ENCODE results near the gene GPRC5D.

Gene GPRC5D

DNA sequence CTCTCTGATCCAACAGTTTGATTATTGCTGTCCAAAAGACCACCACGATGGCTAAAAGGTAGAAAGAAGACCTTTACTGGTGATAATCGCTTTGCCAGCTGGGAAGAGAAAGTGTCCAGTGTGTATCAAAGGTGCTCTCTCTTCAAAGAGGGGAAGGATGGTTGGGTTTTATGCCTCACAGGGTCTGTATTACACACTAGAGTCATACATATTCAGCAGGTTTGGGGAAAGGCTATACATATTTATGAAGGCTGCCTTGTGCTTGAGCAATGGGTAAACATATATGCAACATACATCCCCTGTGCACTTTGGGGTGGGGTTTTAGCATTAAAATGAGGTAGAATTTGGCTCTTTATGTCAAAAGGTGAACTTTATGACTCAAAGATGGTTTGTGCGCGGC lies 18.2 kb downstream of the GPRC5D start:
- no peak for DNase-seq

DNA sequence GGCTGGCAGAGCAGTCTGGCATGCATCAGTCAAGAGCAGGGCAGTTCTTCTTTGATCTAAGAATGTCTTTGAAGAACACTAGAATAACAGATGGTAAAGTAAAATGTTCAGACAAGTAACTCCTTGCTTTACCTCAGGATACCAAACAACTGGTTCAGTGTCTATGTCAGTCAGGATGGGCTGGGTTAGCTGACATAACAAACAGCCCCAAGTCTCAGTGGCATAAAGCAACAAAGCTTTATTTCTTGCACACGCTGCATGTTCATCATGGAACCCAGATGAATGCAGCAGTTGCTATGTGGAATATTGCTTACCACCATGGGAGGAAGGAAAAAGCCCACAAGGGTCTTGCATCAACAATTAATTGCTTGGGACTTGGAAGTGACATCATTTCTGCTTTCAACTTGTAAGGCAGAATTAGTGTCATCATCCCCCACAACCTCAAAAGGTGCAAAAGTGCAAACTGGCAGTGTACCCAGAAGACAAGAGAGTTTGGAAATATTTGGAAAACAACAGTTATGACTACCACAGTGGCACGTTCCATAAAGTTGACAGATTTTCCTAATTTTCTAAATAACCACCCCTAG lies 21.2 kb downstream of the GPRC5D start:
- no peak for DNase-seq

- DNase-seq, result no peak
Measured at GRCh38 chr12:12929696-12930095, 22.3 kb downstream of the GPRC5D start.

DNA sequence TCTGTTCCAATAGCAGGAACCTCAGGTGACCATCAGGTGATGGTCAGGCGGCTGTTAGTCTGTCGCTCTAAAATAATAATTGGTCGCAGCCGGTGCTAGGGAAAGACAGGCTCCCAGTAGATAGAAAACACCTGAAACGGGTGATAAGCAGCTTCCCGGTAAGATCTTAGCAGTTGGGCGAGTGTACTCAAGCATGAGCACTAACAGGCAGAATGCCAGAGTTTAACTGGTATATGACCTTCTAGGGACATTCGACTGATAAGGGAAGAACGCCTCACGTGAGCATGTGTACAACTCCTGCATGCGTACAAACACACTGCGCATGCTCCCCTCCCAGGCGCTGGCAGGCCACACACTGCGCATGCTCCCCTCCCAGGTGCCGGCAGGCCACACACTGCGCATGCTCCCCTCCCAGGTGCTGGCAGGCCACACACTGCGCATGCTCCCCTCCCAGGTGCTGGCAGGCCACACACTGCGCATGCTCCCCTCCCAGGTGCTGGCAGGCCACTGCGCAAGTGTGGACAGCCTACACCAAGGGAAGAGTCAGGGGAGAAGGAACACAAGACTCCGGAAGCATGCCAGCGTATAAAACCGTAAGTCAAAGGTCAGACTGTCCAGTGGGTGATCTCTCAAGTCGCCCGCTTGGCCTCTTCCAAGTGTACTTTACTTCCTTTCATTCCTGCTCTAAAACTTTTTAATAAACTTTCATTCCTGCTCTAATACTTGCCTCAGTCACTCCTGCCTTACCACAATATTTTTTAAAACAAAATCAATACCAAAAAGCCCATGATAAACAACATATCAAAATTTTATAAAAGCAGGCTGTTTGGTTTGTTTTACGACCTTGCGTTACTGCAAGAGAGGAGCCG lies 24.5 kb downstream of the GPRC5D start:
- DNase-seq, result peak; percentile 70

DNA sequence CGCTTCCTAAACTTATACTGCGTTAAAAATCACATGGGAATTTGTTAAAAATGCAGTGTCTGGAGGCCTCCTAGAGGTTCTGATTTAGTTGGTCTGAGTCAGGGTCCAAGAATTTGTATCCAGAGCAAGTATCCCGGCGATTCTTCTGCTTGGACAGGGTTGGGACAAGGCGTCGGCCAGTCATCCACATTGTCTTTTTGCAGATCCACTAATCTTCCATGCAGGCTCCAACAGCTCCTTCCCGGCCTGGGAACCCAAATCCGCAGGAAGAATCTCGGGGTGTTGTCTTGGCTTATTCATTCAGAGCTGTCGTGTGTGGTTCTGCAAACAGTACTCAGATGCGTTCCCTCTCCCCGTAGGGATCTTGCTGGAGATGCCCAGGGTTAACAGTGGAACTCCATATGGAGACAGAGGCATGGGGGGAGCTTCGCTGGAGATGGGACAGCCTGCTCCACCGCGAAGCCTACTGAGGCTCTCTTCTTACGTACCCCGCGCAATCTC lies 25.3 kb downstream of the GPRC5D start:
- no peak for DNase-seq

- DNase-seq, result no peak
Measured at GRCh38 chr12:12925388-12925787, 26.6 kb downstream of the GPRC5D start.

GRCh38 chr12:12924169-12924568 lies 27.8 kb downstream of the GPRC5D start:
- DNase-seq, result no peak

DNA sequence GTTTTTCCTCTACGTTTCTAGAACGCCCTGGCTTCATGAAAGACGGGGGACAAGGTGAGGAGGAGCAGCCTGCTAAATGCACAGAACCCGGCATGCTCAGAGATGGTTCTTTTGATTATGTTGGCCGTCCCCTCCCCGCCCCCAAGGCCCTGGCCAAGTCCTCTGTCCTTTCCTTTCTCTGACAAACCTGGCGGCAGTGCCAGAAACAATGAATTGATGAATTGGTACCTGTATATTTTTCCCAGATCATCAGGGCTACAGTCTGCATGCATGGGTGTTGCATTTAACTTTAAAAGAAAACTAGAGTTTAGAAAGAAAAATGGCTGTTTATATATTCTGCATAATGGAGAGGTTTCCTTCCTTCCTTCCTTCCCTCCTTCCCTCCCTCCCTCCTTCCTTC lies 29.0 kb downstream of the GPRC5D start:
- no peak for DNase-seq

GRCh38 chr12:12922191-12922616 lies 29.8 kb downstream of the GPRC5D start:
- DNase-seq, result no peak

DNA sequence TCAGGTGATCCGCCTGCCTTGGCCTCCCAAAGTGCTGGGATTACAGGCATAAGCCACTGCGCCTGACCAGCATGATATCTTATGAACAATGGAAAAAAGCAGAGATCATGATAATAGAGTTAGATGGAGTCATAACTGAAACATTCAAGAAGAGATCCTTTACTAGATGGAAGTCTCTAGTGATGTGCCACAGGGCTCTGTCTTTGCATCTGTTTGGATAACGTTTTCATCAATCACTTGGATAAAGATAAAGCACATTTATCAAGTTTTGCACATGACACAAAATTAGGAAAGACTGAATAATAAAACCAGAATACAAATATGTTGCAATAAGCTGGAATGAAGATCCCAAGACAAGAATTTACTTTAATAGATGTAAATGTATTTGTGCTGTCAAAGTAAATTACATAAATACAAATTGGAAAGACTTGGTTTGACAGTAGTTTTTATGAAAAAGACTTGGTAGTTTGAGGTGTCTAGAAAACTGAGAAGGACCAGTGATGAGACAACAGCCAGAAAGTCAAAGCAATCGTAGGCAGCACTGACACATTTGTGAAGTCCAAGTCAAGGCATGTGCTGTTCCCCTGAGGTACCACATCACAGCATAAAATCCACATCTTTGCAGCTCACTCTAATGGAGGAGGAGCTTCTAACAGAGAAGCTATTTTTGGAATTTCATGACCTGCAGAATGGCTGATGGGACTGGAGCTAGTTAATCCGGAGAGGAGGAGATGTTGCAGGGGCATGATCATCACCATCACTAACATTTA lies 32.1 kb downstream of the GPRC5D start:
- DNase-seq, result no peak

DNA sequence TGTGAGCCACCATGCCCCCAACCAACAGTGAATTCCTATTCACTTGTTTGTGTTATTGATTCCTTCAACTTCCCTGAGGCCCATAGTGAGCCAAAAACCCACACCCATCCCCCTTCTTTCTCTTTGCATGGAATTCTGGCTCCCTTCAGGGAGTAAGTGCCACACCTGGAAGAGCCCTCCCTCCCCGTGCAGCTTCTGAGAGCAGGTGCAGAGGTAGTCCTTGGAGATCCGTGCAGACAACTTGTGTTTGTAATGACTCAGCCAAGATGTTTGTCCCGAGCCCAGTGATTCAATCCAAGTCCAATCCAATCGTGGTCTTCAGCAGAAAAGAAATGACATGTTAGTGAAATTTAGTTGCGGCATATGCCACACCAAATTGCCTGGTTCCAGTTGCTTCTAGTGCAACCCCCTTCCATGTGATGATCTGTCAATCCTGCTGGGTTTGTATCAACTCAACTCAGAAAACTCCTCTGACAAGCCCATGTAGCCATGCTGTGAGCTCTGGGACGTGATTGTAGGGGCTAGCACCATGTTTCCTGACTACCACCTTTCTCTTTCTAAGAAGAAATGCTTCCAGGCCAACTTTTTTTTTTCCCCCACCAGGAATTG lies 33.1 kb downstream of the GPRC5D start:
- DNase-seq, result no peak

- DNase-seq, result no peak
Measured at GRCh38 chr12:12917517-12917916, 34.5 kb downstream of the GPRC5D start.

GRCh38 chr12:12916135-12916944 lies 35.6 kb downstream of the GPRC5D start:
- DNase-seq, result peak; percentile 93

- no peak for DNase-seq
Measured at GRCh38 chr12:12915656-12916055, 36.3 kb downstream of the GPRC5D start.

- DNase-seq, result no peak
Measured at GRCh38 chr12:12912711-12913110, 39.3 kb downstream of the GPRC5D start.

DNA sequence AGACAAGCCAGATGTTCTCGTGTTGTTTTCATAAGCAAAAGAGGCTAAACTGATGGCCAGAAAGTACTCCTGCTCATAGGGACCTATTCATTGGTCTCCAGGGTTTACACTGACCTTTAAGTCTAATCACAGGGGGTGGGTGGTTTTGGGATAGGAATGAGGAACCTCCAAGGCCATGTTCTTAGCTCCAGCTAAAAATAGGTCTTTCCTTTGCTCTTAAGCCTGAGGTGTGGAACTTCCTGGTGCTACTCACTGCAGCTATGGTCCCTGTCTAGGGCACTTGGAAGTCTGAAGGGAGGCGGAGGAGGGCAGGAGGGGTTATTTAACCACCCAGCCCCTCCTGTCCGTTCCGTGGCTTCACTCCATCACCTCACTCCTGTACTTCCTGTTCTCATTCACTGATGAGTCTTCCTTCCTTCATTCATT lies 42.0 kb downstream of the GPRC5D start:
- DNase-seq, result no peak

DNA sequence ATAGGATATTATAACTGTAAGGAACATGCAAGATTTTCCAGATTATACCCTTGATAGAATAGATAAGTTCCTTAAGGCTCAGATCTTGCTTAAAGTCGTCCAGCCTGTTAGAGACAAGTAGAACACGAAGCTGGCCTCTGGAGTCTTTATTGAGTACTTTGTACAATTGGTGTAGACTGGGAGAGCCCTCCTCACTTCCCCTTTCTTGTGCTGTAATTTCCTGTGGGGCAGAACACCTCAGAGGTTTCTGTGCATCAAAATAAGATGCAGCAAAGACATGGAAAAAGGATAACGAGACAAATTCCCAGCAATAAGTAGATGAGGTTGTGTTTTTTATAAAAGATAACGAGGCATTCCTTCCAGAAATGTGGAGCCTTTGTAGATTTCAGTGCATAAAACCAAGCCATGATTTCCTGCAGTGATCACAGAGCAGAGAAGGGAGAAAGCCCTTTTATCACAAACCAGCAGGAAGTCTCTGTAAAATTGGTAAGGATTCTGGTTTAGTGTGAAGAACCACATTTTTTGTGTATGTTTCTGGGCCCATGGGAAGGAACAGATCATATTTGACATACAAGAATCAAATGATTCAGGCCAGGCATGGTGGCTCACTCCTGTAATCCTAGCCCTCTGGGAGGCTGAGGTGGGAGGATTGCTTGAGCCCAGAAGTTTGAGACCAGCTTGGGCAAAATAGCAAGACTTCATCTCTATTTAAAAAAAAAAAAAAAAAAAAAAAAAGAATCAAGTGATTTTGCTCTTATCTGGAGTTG lies 42.6 kb downstream of the GPRC5D start:
- DNase-seq, result no peak

GRCh38 chr12:12908711-12909110 lies 43.3 kb downstream of the GPRC5D start:
- DNase-seq, result no peak

DNA sequence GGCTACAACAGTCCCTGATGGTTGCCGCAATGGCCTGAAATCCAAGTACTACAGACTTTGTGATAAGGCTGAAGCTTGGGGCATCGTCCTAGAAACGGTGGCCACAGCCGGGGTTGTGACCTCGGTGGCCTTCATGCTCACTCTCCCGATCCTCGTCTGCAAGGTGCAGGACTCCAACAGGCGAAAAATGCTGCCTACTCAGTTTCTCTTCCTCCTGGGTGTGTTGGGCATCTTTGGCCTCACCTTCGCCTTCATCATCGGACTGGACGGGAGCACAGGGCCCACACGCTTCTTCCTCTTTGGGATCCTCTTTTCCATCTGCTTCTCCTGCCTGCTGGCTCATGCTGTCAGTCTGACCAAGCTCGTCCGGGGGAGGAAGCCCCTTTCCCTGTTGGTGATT lies 43.7 kb downstream of the GPRC5D start:
- no peak for DNase-seq

- DNase-seq, result no peak
Measured at GRCh38 chr12:12907552-12907951, 44.4 kb downstream of the GPRC5D start.
